Measurements from ENCODE around the gene HSPA12B.

Gene HSPA12B

DNA sequence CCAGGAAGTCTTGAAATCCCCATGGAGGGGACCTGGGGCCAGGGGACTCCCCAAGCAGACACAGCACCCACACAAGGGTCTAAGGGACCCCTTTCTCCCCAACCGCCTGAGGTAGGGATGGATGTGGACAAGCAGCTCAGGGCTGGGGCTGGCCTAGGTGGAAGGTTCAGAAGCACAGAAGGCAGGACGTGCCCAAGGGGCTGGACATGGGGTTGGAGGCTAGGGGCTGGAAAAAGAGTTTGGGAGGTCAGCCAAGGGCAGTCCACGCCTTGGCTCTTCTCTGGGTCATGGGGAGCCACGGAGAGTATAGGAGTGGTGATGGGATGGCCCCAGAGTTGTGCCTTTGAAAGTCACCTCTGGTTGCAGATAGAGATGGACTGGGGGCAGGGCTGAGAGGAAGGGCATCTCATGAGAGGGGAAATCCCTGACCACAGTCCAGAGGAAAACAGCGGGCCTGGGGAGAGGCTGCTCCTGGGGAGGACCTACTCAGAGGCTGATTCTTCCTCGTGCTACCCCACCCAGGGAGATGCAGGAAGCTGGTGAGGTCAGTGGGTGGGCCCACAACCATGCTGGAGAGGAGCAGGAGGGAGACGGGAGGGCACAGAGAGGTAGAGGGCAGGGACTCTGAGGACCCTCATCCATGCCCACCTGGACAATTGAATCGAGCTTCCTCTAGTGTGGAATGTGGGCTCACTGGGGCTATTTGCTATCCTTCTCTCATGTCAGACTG lies 2.5 kb upstream of the HSPA12B start:
- no peak for DNase-seq

DNA sequence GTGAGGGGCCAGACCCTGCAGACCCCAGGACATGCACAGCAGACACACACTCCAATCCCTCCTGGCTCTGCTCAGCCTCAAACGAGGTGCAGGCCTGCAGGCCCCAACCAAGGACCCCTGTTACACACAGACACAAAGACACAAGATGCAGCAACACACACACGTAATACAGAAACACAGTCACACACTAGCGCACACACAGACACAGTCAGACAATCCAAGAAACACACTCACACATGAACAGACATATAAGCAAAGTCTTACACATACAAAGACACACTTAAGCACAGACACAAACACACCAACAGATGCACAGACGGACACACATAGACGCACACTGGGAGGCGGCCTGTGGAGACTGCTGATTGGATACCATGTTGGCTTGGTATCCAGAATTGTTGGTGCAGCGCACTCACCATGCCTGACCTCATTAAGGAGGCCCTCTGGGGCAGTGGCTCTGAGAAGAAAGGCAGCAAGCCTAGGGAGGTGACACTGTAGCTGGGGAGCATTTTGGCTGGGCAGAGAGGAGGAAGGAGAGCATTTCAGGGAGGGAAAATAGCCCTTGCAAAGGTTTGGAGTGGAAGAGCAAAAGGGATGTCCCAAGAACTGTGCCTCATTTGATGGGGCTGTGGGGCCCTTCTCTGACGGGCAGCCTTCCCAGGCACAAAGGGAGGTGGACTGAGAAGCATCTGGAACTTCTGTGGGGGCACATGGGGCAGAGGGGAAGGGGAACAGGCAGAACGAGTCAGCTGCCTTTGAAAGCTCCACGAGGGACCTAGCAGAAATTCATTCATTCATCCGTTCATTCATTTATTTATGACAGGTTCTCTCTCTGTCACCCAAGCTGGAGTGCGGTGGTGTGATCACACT lies 1.4 kb upstream of the HSPA12B start:
- no peak for DNase-seq

DNA sequence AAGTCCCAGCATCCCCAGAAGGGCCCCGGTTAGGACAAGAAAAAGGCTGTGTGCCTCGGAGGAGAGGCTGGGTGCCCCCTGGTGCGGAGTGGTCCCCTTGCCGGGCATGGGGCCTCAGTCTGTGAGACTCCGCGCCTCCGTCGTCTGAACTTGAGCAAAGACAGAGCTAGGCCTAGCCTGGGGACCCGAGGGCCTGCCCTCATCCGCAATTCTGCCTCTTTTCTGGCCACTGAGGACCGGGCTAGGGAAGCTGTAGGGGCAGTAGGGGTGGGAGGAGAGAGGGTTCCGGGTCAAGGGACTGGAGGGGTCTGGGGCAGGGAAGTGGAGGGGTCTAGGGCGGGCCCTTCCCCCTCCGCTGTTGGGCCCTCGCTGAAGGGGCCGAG lies 550 bp upstream of the HSPA12B start:
- no peak for DNase-seq

DNA sequence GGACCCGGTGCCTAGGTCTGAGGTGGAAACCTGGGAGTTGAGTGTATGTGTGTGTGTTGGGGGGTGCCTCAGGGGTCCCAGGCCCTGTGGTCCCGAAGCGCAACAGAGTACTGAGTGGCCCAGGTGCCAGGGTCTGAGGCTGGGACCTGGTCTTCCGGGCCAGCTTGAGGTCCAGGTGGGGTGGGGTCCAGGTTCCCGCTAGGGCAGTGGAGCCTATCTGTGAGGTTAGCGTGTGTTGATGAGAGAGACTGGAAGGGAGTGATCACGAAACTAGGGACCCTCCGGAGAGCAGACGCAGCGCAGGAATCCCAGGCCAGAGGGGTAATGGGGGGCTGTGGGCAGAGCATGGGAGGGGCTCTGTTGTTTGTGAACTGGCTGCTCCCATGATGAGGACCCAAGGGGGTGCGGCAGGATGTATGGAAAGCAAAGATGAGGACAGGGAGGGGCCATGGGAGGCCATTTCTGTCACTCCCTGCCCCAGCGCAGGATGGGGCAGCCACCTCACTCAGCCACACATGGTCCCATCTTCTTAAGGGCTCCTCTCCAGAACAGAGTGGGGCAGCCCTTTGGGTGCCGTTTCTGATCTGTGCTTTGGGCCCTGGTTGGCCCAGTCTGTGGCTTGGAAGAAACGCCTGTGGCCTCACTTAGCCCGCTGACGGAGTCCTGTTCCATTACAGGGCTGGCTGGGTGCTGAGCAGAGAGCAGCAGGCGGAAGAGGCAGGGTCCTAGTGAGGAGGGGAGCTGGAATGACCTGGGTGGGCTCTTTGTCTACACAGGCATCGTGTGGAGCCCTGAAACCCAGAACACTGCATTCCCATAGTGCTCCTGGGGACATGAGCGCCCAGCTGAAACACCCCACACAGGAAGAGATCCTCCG lies 872 bp downstream of the HSPA12B start:
- DNase-seq: no peak

DNA sequence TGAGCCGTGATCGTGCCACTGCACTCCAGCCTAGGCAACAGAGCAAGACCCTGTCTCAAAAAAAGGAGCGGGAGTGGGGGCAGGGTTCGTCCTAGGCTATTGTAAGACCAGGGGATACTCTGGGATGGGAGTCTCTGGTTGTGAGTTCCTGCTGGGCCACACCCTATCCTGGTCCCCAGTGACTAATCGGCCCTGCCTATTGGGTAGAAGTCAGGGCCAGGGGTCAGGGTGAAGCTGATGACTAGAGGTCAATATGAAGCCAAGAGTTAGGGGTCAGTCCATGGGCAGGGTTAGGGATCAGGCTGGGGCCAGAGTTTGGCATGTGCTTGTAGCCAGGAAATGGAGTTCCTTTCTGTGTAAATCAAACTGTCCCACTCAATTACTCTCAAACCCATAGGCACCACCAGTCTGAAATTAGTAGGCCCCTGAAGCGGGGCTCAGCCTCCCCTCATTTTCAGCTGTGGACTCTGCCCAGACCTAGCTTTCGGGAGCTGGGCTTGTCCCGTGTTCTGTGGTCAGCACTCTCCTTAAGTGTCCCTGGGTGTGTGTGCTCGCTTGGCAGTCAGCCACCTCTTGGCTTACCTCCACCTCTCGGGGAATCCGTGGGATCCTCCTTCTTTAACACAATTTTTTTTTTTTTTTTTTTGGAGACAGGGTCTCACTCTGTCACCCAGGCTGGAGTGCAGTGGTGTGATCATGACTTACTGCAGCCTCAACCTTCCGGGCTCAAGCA lies 1.8 kb downstream of the HSPA12B start:
- no peak for DNase-seq

DNA sequence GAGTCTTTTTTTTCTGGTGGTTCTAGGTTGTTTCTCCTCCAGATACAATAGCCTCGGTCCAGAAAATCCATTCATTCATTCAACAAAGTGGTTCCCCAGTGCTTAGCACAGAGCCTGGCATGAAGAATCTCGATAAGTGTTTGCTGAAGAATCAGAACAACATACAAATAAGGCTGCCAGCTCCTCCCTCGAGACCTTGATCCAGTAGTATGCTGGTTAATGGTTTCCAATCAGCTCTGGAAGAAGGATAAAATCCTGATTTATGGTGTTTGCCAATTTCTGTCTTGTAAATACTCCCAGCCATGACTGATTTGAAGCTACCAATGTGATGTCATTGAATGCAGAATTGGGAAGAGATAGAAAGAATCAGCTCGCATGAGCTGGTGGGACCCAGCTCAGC lies 3.3 kb downstream of the HSPA12B start:
- no peak for DNase-seq

DNA sequence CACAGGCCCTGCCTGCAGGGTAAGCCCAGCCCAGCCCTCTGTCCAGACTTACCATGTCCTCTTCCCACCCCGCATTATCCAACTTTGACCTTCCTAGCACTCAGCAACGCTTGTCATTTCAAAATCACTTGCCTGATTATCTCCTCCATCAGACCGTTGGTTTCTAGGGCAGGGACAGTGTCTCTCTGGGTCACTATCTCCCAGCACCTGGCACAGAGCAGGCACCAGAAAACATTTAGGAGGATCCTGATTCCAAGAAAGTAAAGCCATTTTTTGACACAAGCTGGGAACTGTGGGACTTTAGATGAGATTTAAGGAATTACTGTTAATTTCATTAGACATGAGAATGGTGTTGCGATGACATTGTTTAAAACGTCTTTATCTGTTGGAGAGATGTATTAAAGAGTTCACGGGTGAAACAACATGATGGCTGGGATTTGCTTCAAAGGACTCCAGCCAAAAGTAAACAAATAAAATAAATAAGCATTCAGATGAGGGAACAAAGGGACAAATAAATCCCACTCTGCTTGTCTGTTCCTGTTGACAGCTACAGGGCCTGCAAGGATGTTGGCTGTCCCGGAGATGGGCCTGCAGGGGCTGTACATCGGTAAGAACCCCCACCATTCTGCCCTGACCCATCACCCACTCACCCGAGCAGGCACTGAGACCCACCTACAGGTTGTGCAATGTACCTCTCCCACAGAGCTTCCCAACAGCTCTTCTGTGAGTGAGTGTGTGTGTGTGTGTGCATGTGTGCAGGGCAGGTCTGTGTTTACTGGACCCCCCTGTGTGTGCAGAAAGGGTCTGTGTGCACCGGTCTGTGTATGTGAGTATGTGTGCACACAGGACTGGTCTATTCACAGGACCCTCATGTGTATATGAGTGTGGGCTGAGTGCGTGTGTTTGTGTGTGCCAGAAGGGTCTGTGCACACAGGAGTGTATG lies 5.9 kb downstream of the HSPA12B start:
- no peak for DNase-seq

DNA sequence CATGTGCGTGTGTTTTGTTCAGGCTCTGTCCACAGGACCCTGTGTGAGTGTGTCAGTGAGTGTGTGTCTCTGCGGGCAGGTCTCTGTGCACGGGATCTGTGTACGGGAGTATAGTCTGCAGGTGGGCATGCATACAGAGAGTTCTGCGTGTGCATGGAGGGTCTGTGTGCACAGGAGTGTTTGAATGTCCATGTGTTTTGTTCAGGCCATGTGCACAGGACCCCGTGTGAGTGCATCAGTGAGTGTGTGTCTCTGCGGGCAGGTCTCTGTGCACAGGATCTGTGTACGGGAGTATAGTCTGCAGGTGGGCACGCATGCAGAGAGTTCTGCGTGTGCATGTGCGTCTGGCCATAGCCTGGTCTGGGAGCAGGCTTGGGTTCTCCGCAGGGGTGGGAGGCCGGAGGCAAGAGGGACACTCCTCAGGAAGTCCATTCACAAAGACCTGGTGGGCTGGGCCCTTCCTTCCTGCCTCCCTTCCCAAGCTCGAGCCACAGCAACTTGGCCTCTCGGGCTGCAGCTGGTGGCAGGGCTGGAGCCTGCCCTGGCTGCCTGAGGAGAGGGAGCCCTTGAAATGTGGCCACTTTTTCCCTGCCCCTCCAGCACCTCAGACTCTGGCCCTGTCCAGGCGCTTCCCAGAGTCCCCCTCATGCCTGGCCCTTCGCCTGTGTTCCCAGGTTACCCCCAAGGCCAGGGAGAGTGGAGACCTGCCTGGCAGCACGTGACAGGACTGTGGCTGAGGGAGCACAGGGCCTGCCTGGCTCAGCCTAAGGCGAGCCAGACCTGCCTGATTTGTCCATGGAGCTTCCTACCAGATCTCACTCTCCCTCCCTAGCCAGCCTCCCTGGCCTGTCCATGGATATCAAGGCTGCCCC lies 6.8 kb downstream of the HSPA12B start:
- DNase-seq: no peak

DNA sequence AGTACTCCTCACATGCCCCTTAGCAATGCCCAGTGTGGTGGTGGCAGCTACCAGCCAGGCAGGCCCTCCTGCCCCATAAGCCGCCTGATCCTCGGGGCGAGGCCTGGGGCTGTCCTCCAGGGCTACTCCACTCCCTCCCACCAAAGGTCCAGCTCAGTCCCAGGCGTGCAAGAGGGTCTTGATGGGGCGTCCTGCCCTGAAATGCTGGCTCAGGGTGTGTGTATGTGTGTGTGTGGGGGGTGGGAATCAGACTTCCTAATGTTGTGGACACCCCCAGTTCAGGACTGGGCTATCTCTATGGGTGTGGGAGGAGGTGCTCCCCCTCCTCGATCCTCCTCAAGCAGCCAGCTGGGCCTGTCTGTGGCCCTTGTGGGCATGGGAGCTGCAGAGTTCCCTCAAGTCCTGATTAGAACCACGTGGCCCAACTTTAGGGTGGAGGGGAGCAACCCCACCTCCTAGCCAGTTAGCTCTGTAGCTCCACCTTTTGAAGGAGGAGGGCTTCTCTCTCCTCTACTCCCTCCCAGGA lies 7.5 kb downstream of the HSPA12B start:
- no peak for DNase-seq

DNA sequence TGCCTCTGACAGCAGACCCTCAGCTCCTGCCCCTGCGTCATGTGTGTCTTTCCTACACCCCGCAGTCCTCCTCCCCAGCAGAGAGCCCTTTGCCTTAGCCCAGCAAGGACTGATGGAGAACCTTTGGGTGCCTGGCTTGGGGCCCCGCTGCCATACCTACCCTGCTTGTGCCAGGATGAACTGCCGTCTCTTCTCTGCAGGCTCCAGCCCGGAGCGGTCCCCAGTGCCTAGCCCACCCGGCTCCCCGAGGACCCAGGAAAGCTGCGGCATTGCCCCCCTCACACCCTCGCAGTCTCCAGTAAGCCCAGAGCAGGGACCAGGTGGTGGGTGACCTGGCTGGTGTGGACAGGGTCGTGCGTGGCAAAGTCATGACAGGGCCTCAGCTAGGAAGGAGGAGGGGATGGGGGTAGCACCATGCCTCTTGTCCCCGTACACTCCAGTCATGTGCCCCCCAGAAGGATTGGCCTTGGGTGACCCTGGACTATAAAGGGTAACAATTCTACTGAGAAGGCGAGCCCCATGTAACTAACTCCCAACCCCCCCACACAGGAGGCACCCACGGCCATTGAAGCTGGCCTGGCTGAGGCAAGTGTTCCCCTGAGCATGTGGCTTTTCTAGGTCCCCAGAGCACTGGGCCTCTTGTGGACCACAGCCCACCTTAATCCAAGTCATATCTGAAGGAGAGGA lies 8.3 kb downstream of the HSPA12B start:
- no peak for DNase-seq

DNA sequence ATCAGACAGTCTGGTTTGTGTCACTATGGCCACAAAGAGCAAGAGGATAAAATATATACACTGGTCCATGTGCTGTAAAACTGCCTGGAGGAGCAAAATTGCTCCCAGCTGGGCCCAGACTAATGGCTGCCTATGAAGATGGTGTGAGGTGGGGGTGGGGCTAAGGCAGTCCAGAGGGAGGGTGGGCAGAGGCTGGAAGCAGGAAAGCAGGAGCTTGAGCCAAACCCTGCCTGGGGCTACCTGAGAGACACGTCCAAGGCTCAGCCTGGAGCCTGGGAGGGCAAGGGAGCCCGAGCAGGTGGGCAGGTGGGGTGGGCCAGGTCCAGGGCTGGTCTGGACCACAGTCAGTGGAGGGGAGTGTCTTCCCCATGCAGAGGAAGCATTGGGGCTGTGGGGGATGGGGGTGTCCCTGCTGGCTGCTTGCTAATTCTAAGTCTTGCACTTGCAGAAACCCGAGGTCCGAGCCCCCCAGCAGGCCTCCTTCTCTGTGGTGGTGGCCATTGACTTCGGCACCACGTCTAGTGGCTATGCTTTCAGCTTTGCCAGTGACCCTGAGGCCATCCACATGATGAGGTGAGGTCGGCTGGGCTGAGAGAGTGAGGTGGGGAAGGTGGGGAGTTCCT lies 9.5 kb downstream of the HSPA12B start:
- no peak for DNase-seq

DNA sequence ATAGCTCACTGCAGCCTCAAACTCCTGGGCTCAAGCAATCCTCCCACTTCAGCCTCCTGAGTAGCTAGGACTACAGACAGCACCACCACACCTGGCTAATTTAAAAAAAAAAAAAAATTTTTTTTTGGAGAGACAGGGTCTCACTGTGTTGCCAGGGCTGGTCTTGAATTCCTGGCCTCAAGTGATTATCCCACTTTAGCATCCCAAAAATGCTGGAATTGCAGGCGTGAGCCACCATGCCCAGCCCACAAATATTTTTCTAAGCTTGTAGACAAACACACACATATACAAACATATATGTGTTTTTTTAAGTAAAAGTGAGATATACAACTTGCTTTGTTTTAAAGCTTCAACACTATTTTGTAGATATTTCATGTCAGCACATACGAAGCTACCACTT lies 10.8 kb downstream of the HSPA12B start:
- DNase-seq: no peak

DNA sequence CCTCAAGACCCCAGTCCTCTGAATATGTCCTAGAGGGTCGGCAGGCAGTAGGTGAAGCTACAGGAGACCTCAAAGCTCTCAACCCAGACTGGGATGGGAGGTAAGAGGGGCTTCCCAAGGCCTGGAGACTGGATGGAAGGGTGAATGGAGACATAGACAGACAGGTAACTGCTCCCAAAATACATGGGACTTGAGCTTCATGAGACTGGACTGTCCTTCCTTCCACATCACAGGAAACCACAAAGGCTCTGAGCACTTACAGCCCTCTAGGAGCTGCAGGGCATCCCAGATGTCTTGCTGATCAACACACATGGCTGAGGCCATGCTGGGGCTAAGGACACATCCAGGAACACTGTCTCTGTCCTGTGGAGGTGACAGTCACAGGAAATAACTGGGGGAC lies 11.6 kb downstream of the HSPA12B start:
- DNase-seq: no peak

DNA sequence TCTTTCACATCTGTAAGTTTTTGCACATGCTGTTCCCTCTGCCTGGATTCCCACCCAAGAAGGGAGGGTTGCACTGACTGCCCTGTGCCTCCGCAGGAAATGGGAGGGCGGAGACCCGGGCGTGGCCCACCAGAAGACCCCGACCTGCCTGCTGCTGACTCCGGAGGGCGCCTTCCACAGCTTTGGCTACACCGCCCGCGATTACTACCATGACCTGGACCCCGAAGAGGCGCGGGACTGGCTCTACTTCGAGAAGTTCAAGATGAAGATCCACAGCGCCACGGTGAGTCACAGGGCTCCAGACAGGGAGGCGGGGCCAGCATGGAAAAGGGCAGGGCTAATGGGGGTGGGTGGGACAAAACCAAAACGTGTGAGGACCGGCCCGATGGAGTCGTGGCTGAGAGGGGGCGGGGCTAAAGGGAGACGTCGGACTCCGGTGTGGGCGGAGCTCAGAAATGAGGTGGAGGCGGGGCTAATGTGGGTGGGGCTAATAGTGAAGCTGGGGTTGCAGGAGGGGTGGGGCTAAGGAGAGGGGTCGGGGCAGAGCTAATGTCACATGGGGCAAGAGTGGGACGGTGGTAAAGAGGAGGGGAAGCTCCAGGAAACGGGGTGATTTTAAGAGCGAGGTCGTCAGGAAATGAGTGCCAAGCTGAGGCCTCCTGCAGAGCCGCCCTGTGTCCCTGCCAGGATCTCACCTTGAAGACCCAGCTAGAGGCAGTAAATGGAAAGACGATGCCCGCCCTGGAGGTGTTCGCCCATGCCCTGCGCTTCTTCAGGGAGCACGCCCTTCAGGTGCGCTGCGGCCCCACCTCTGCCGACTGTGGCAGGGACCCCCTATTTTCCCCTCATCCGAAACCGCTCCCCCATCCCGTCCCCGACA lies 12.6 kb downstream of the HSPA12B start:
- no peak for DNase-seq

DNA sequence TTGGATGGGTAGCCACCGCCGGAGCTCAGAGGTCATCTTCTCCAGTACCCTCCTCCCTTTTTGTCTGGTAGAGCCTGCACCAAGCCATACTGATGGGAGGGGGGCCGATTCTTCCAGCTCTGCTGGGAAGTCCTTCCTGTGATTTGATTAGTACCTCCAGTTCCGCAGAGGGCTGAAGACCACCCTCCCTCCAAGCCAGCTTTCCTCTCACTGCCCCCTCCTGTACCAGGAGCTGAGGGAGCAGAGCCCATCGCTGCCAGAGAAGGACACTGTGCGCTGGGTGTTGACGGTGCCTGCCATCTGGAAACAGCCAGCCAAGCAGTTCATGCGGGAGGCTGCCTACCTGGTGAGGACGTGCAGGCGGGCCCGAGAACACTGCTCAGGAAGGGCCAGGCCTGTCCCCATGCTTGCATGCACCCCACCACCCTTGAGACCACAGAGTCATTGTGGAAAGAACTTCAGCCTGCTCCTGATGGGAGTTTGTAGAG lies 13.2 kb downstream of the HSPA12B start:
- DNase-seq: no peak

DNA sequence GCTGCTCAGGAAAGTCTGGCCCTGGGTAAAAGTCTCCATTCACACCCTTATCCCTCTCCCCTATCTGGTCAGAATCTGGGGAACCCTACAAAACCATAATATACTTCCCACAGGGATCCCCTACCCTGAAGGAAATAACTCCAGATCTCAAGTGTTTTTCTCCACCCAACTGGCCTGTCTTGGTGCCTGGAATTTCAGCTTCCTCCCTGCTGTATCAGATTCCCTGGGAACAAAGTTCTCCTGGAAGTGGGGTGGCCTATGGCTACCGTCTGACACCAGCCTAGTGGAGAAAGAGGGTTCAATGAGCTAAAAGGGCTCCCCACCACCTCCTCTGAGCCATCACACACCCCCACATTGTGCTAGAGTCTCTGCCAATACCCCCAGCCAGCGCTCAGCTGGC lies 15.0 kb downstream of the HSPA12B start:
- no peak for DNase-seq

DNA sequence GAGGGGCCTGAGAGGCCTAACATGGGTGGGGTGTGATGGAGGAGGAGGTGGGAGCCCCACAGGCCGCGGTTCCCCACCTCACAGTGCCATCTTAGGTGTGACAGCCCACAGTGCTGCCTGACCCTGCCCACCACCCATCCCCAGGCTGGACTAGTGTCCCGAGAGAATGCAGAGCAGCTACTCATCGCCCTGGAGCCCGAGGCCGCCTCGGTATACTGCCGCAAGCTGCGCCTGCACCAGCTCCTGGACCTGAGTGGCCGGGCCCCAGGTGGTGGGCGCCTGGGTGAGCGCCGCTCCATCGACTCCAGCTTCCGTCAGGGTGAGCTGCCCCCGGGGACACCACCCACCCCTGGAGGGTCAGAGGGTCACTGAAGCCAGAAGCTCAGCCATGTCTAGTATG lies 15.6 kb downstream of the HSPA12B start:
- no peak for DNase-seq

Data from NCI-H2107 (cell line).